Effector memory CD4-positive, alpha-beta T cell (primary cell): Measurements from ENCODE around the gene RBM18.

Experiments used
- DNase-seq, 3 donors: peaks; one replicate each; pipeline ENCODE4 v3.0.0-alpha.2; 2020
- H3K27ac ChIP-seq: 2 replicates; pipeline ENCODE4 v1.7.0; 2013; ENCODE audit warnings: mild to moderate bottlenecking, low read length, moderate library complexity; ENCODE audit not compliant: insufficient read depth, poor library complexity, severe bottlenecking
- H3K27me3 ChIP-seq: replicated peaks from 2 replicates; pipeline ENCODE4 v1.7.0; 2013; ENCODE audit warnings: mild to moderate bottlenecking, low read length; ENCODE audit not compliant: insufficient read depth, control insufficient read depth, poor library complexity, severe bottlenecking
- H3K36me3 ChIP-seq: 2 replicates; pipeline ENCODE4 v1.7.0; 2013; ENCODE audit warnings: mild to moderate bottlenecking, low read length, moderate library complexity; ENCODE audit not compliant: control insufficient read depth, insufficient read depth
- H3K4me1 ChIP-seq: 2 replicates; pipeline ENCODE4 v1.7.0; 2013; ENCODE audit warnings: low read length, mild to moderate bottlenecking; ENCODE audit not compliant: control insufficient read depth, insufficient read depth, poor library complexity, severe bottlenecking
- H3K4me3 ChIP-seq: 2 replicates; pipeline ENCODE4 v1.7.0; 2013; ENCODE audit warnings: low read length, low read depth, mild to moderate bottlenecking; ENCODE audit not compliant: insufficient read depth, poor library complexity, severe bottlenecking
- H3K9me3 ChIP-seq: 2 replicates; pipeline ENCODE4 v1.7.0; 2013; ENCODE audit warnings: mild to moderate bottlenecking, low read length, moderate library complexity; ENCODE audit not compliant: control insufficient read depth

RBM18 gene

GRCh38 chr9:122226142-122226757 is 38.4 kb downstream of the RBM18 start:
- Histone ChIP-seq H3K36me3 (no peaks in the 10 kb centered on the region), H3K4me3 (no peak overlapping the region), H3K27me3 (peaks cover 30% of the 10 kb centered on the region), H3K9me3 (no peaks in the 10 kb centered on the region), H3K4me1 (peaks cover 1% of the 10 kb centered on the region), H3K27ac (no peak overlapping the region)
- DNase-seq = no peak

DNA sequence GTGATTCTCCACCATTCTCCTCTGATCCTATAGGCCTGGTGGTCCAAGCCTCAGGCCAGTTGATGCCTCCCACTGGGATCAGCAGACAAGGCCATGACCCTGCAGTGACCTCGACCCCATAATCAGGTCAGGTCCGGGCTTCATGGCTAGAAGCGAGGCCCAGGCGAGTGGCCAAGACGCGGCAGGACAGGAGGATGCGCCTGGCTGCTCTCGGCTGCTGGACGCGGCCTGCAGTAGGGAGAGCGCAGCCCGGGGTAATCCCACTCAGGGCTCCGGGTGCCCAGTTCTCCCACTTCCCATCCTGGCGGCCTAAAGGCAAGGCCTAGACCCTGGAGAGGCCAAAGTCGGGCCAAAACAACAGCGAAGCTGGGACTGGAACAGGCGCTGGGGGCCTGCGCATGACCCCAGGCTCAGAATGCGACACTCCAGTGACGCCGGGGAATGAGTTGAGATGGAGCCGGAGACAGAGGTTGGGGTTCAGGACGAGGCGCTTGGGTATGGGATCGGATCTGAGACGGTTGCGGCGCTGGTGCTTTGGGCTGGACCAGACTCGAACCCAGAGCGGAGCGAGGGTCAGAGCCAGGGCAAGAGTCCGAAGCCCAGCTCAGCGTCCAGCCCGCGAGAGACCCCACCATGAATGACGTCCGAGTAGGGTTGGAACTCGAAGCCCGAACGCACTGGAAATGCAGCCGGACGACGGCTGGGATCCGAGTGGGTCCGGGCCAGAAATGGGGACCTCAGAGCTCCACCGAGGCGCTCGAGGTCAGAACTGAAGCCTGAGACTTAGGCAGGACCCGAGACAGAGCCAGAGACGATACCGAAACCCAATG is 39.1 kb downstream of the RBM18 start:
- H3K36me3 ChIP-seq = no peaks in the 10 kb centered on the region
- DNase-seq = no peak
- peaks cover 37% of the 10 kb centered on the region for H3K27me3 ChIP-seq

GRCh38 chr9:122223435-122223834 is 41.2 kb downstream of the RBM18 start:
- Histone ChIP-seq H3K9me3 (no peaks in the 10 kb centered on the region), H3K27me3 (peaks cover 38% of the 10 kb centered on the region), H3K4me1 (peaks cover 18% of the 10 kb centered on the region)

More for the DNA sequence above, 39.1 kb downstream of the RBM18 start:
- H3K4me1 ChIP-seq = peaks cover 5% of the 10 kb centered on the region
- no peak overlapping the region for H3K27ac ChIP-seq
- H3K4me3 ChIP-seq = no peak overlapping the region
- no peaks in the 10 kb centered on the region for H3K9me3 ChIP-seq

DNA sequence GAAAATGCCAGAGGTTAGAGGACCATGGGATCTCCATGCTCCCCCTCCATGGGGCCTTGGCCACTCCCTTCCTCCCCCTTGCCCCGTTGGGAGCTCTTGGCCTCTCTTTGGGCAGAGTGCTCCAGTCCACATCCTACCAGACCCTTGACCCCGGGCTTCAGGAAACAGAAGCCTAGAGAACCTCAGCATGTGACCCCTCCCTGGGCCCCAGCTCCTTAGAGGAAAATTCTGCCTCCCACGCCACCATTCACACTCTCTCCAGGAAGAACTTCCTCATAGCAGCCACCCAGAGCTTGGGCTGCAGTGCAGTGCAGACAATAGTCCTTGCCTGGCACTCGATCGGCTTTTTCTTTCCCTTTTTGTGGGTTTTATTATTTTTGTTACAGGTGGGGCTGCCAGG is 41.8 kb downstream of the RBM18 start:
- no peaks in the 10 kb centered on the region for H3K9me3 ChIP-seq
- no peak overlapping the region for H3K4me3 ChIP-seq
- no peak for DNase-seq
- H3K36me3 ChIP-seq = no peaks in the 10 kb centered on the region
- peaks cover 18% of the 10 kb centered on the region for H3K4me1 ChIP-seq
- peaks cover 44% of the 10 kb centered on the region for H3K27me3 ChIP-seq
- no peak overlapping the region for H3K27ac ChIP-seq

More at GRCh38 chr9:122223435-122223834, 41.2 kb downstream of the RBM18 start:
- Histone ChIP-seq H3K27ac (no peak overlapping the region), H3K4me3 (no peak overlapping the region), H3K36me3 (no peaks in the 10 kb centered on the region)
- DNase-seq = no peak

GRCh38 chr9:122221183-122221811 is 43.3 kb downstream of the RBM18 start:
- Histone ChIP-seq H3K27ac (no peak overlapping the region), H3K9me3 (no peaks in the 10 kb centered on the region), H3K36me3 (no peaks in the 10 kb centered on the region), H3K4me1 (peaks cover 18% of the 10 kb centered on the region), H3K4me3 (no peak overlapping the region), H3K27me3 (peaks cover 43% of the 10 kb centered on the region)
- DNase-seq = no peak

DNA sequence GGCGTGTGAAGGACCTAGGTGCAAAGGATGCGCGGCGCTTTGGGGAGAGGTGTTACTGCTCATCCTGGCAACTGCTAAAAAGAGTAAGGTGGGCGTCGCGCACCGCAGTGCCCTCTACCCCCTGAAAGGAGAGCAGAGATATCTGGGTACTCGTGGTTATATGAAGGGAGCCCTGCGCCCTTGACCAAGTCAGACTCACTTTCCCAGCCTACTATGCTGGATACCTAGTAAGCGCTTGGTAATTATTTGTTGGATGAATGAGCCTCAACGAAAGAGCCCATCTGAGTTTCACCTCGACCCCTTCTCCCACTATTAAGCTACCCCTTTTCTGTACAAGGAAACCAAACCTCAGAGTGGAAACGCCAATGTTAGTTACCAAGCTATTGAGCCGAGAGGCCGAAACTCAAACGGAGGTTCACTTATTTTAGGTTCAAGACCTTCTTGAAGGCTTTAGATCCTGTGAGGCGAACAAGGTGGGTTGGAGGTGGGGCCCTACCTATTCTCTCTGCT is 43.9 kb downstream of the RBM18 start:
- no peak overlapping the region for H3K27ac ChIP-seq
- no peak overlapping the region for H3K4me3 ChIP-seq
- no peaks in the 10 kb centered on the region for H3K9me3 ChIP-seq
- H3K4me1 ChIP-seq = peaks cover 18% of the 10 kb centered on the region
- no peak for DNase-seq
- H3K27me3 ChIP-seq = peaks cover 43% of the 10 kb centered on the region
- no peaks in the 10 kb centered on the region for H3K36me3 ChIP-seq

DNA sequence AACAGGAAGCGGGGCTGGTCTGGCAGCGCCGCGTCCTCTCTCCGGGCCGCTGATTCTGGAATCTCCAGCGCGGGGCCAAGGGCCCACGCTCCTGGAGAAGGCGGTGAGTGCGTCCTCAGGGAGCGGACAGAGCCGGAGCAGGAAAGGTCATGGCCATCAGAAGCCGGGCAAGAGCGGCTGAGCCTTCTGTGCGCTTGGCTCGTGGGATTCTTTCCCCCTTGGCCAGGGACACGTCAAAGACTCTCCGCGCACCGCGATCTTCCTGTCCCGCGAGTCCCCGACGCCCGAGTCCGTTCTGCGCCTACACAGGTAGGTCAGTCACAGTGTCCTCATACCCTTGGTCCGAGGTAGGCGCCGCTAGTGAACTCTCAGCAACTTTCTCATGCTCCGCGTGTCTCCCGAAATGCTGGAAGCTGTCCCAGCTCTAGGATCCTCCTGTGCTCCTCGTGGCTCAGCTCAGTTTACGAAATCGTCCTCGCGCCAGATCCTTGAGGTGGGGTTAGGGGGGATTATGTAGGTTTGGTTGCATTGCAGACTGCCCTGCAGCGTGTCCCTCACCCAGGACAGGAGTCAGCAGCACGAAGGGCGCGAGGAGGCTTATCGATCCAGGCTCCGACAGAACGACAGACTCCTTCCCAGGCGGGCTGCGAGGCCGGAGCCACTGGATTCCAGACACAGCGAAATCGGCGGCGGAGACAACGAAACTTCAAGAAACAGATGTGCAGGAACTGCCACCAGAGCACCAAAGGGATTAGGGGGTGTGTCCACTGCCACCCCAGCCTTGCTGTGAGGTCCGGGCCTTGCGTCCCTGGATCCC is 44.6 kb downstream of the RBM18 start:
- H3K27ac ChIP-seq = no peak overlapping the region
- H3K36me3 ChIP-seq = no peaks in the 10 kb centered on the region
- peak overlapping the region; percentile 33 for H3K4me3 ChIP-seq
- peaks cover 37% of the 10 kb centered on the region for H3K27me3 ChIP-seq
- H3K9me3 ChIP-seq = no peaks in the 10 kb centered on the region
- DNase-seq = no peak
- H3K4me1 ChIP-seq = peaks cover 18% of the 10 kb centered on the region

GRCh38 chr9:122218935-122219855 is 45.4 kb downstream of the RBM18 start:
- Histone ChIP-seq H3K4me1 (peaks cover 18% of the 10 kb centered on the region), H3K27me3 (peaks cover 41% of the 10 kb centered on the region), H3K4me3 (peak overlapping the region; percentile 33), H3K36me3 (no peaks in the 10 kb centered on the region), H3K9me3 (no peaks in the 10 kb centered on the region), H3K27ac (no peak overlapping the region)
- no peak for DNase-seq
